HG03039 (cell line): ENCODE data around the gene SNAPC2.

Source experiments
- ATAC-seq: cut with Tn5 transposase; IDR thresholded peaks from one replicate; pipeline ENCODE4 v1.9.1; 2021; ENCODE audit warnings: mild to moderate bottlenecking, moderate library complexity; ENCODE audit not compliant: unreplicated experiment

The SNAPC2 gene

GRCh38 chr19:7965921-7966665, 46.0 kb downstream of the SNAPC2 start:
- no peak for ATAC-seq

DNA sequence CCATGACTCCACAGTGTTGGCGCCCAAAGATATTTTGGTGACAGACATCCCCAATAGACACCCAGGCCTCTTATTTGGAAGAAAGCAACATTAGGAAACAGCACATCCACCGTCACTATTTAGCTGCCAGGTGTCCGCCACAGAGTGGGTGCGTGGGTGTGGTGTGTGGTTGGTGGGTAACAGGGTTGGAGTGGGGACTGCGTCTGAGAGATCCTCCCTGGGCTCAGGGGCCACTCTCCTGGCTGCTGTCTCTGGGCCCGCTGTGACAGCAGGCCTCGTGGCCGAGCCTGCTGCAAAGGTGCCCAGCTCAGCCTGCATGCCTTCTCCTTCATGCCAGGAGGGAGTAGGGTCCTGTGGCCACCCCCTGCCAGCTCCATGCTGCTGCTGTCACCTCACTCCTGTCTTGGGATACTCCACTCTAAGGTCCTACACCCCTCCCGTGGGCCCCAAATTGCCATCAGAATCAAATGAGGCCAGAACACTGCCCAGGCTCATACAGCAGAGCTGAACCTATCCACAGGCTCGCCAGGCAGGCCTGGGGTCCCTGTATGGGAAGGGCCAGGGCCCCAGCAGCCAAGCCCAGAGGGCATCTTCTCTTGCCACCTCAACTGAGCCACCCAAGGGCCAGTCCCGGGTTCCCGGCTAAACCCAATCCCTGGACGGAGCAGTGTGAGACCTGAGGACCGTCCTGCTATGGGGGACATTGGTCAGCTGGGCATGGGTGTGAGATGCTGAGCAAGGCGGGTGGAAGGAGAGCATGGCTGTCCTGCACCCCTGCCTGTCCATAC, 48.1 kb downstream of the SNAPC2 start:
- ATAC-seq, result no peak

GRCh38 chr19:7968796-7969554, 48.8 kb downstream of the SNAPC2 start:
- ATAC-seq, result no peak

DNA sequence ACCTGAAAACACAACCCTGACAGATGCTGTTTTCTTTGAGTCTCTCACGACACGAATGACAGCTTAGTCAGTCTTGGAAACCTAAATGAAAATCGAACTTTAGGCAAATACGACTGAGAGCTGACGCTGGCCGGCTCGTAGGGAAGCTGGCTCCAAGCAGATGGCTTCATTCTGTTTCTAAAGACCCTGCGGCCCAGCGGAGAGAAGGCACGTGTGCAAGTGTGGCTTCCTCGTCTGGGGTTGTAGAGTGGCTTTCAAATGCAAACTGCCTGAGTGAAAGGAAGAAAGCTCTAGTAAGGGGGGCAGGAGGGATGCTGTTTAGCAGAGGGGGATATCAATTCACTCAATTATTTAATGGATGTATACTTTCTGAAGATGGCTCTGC, 49.4 kb downstream of the SNAPC2 start:
- ATAC-seq, result no peak

- ATAC-seq, result no peak
Observed at GRCh38 chr19:7970716-7971448, 50.7 kb downstream of the SNAPC2 start.

DNA sequence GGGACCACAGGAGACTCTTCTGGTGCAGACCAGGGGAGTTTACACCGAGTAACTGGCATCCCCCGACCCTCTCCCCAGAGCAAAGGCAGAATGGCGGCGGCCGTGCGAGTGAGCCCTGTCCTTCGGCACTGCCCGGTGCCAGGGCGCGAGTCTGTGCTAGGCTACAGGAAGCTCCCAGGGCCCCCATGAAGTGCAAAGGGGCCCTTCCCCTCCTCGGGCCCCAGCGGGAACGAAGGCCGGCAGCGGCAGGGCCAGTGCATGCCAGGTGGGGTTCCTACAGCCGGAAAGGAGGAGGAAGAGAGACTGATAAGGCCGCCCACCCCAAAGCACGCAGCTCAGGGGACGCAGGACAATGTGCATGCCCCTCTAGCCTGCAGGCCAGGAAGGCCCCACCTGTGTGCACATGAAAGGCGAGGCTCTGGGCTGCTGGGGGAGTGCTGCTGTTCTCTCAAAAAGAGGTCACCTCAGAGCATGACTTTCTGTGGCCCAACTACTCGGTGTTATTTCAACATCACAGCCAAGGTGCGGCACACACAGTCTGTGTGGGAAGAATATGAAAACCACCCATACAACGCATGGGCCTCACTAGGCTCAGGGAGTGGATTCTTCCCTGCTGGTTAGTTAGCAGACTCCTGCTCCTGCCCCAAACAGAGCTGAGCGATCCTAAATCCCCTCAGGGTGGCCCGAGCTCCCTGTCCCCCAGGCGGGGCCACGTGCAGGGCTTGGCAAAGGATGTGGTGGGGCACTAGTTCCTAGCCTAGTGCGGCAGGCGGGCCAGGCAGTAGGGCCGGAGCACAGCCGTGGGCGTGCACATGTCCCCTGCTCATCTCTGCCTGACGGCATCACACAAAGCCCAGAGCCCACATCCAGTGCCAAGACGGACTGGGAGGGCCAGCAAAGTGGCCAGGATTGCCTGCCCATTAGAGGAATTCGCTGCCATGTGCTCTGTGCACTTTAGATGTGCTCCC, 51.7 kb downstream of the SNAPC2 start:
- no peak for ATAC-seq
